Neutrophil (primary cell): ENCODE data around the gene MRC1.

Experiments used
- H3K27ac ChIP-seq: fragments of 200-600 bp; sonication (generic); 2 replicates; pipeline ENCODE4 v1.5.1; 2016; ENCODE audit warnings: mild to moderate bottlenecking, moderate library complexity
- H3K27me3 ChIP-seq: fragments of 200-600 bp; sonication (generic); 2 replicates; pipeline ENCODE4 v1.6.0; 2016; ENCODE audit warnings: mild to moderate bottlenecking
- H3K36me3 ChIP-seq: fragments of 200-600 bp; sonication (generic); 2 replicates; pipeline ENCODE4 v1.5.1; 2017
- H3K4me1 ChIP-seq, 2 experiments: fragments of 200-600 bp in 1 of 2; sonication (generic) in 1 of 2; 1 replicate in 1 of 2; 2 replicates in 1 of 2; pipeline versions ENCODE4 v1.5.1 to v1.6.1; 2013 to 2016; ENCODE audit warnings: low read depth in 1 of 2, low read length in 1 of 2, mild to moderate bottlenecking in 1 of 2, moderate library complexity in 1 of 2; ENCODE audit not compliant: control insufficient read depth in 1 of 2, insufficient read depth in 1 of 2
- H3K4me3 ChIP-seq, 2 experiments: fragments of 200-600 bp in 1 of 2; sonication (generic) in 1 of 2; 1 replicate in 1 of 2; 2 replicates in 1 of 2; pipeline ENCODE4 v1.5.1; 2013 to 2016; ENCODE audit warnings: low read depth in 1 of 2, low read length in 1 of 2, mild to moderate bottlenecking in 1 of 2, moderate library complexity in 1 of 2
- H3K9me3 ChIP-seq: fragments of 200-600 bp; sonication (generic); 2 replicates; pipeline ENCODE4 v1.5.1; 2016
- CTCF ChIP-seq: fragments of 200-600 bp; sonication (generic); IDR thresholded peaks from 2 replicates; pipeline ENCODE4 v1.5.1; 2016; ENCODE audit warnings: antibody characterized with exemption

Gene MRC1

DNA sequence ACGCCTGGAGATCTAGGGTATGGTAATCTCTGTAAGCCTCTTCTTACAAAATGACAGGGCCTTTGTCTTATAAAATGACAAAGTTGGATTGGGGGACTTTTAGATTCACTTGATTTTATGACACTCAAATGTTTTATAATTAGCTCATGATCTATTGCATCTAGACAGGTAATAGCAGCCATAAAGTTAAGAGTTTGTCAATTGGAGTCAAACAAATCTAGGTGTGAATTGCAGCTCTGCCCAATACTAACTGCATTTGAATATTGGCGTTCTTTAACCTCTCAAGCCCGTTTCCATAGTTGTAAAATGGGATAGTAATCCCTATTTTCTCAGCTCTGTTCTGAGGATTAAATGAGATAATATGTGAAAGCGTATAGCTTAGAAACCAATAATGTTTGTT lies 14.1 kb upstream of the MRC1 start:
- no peak for TF ChIP-seq CTCF
- Histone ChIP-seq H3K9me3 (no peaks in the 10 kb centered on the region), H3K27me3 (no peaks in the 10 kb centered on the region), H3K27ac (no peak overlapping the region), H3K4me1 (no peaks in the 10 kb centered on the region), H3K4me3 (no peak overlapping the region), H3K36me3 (no peaks in the 10 kb centered on the region)

DNA sequence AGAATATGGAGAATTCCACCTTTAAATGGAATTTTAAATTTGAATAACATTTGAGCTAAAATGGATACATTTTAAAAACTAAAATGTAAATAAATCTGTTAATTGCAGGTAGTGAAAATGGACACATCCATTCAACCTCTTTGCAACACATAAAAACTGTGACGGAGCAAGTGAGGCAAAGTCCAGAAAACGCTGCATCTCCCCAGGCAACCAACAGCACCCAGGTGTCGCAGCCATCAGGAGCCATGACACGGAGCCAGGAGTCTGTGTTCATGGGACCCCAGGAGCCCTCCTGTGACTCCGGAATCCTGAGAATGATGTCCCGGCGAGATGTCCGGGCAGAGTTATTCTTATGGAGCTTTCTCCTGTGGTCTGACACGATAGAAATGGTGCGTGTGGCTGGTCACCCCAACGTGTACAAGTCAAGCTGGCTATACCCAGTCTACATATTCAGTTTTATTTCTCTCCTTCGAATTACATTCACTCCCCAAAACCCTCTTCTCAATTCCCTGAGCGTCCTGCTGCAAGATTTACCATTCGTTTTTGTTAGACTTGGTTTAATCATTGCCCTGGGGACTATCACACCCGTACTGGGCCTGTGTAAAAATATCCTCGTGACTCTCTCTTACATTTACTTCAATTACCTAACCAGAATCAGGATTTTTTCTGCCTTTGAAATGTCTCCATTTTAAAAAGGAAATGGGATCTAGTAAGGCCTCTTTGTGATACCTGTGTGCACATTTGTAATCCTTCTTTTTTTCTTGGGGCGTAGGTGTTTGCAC lies 13.1 kb upstream of the MRC1 start:
- H3K27me3 ChIP-seq = no peaks in the 10 kb centered on the region
- H3K4me1 ChIP-seq = no peaks in the 10 kb centered on the region
- no peak overlapping the region for H3K4me3 ChIP-seq
- no peak for TF ChIP-seq CTCF
- H3K9me3 ChIP-seq = no peaks in the 10 kb centered on the region
- no peaks in the 10 kb centered on the region for H3K36me3 ChIP-seq
- no peak overlapping the region for H3K27ac ChIP-seq

- Histone ChIP-seq H3K27me3 (no peaks in the 10 kb centered on the region), H3K27ac (no peak overlapping the region), H3K4me1 (no peaks in the 10 kb centered on the region), H3K9me3 (no peaks in the 10 kb centered on the region), H3K4me3 (no peak overlapping the region), H3K36me3 (no peaks in the 10 kb centered on the region)
- no peak for TF ChIP-seq CTCF
Measured at GRCh38 chr10:17801507-17801906, 7.6 kb upstream of the MRC1 start.

DNA sequence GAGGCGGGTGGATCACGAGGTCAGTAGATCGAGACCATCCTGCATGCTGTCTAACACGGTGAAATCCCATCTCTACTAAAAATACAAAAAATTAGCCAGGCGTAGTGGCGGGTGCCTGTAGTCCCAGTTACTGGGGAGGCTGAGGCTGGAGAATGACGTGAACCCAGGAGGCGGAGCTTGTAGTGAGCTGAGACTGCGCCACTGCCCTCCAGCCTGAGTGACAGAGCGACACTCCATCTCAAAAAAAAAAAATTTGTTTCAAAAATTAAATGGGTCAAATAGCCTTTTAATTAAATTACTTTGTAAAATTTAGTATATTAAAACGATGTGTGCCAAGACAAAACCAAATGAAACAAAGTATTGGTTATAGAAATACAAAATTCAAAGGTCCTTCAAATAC lies 6.8 kb upstream of the MRC1 start:
- Histone ChIP-seq H3K9me3 (no peaks in the 10 kb centered on the region), H3K27me3 (no peaks in the 10 kb centered on the region), H3K36me3 (no peaks in the 10 kb centered on the region), H3K4me1 (no peaks in the 10 kb centered on the region), H3K4me3 (no peak overlapping the region), H3K27ac (no peak overlapping the region)
- TF ChIP-seq CTCF = no peak

GRCh38 chr10:17802976-17803375 lies 6.2 kb upstream of the MRC1 start:
- H3K4me3 ChIP-seq = no peak overlapping the region
- TF ChIP-seq CTCF = no peak
- no peaks in the 10 kb centered on the region for H3K4me1 ChIP-seq
- H3K36me3 ChIP-seq = no peaks in the 10 kb centered on the region
- no peaks in the 10 kb centered on the region for H3K27me3 ChIP-seq
- no peak overlapping the region for H3K27ac ChIP-seq
- H3K9me3 ChIP-seq = no peaks in the 10 kb centered on the region
